ENCODE results near the gene TUBGCP3.
"Not testable (repeated sequence)": the region's sequence is repeated elsewhere in the genome, so short reads cannot be mapped to it uniquely, and the experiment has no call there.

TUBGCP3 gene

DNA sequence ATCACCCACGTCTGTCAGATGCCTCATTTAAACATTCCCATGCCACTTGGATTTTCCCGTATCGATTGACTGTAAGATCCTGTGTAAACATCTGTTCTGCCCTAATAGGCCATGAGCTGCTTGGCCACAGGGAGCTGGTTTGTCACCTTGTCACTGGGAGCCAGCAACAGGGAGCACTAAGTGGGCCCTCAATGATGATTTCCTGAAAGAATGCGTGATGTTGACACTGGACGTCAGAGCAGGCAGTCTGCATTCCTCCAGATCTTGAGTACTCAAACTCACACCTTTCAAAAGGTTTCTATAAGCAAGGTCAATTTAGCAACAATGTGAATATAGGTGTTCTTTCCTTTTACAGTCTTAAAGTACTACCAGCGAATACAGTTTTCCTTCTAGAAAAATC lies 78.8 kb downstream of the TUBGCP3 start:
- TF ChIP-seq, protein P1, sequence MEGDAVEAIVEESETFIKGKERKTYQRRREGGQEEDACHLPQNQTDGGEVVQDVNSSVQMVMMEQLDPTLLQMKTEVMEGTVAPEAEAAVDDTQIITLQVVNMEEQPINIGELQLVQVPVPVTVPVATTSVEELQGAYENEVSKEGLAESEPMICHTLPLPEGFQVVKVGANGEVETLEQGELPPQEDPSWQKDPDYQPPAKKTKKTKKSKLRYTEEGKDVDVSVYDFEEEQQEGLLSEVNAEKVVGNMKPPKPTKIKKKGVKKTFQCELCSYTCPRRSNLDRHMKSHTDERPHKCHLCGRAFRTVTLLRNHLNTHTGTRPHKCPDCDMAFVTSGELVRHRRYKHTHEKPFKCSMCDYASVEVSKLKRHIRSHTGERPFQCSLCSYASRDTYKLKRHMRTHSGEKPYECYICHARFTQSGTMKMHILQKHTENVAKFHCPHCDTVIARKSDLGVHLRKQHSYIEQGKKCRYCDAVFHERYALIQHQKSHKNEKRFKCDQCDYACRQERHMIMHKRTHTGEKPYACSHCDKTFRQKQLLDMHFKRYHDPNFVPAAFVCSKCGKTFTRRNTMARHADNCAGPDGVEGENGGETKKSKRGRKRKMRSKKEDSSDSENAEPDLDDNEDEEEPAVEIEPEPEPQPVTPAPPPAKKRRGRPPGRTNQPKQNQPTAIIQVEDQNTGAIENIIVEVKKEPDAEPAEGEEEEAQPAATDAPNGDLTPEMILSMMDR (IDR thresholded peaks at IDR 0.05; ENCODE audit: low read depth, low read length, missing control alignments): no peak
- DNase-seq (ENCODE audit: extremely low read depth, low read depth): no peak
- H3K4me3 ChIP-seq (replicated peaks; ENCODE audit: low read depth, low read length): no peak overlapping the region

DNA sequence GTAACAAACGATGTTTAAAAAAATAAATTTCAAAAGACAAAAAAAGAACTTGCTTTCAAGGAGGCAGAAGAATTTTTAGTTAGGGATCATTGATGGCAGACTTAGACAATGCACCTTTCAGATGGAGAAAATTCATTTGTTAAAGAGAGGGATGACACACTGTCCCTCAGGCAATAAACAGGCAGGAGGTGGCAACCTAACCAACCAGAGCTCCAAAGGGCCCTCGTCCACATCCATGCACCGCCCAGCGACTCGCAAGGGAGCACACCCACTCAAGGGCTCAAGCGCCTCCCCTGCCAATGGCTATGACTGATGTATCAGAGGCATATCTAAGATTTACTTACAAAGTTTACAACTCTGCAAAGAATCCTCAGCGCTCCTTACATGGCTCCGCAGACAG lies 81.9 kb downstream of the TUBGCP3 start:
- DNase-seq (ENCODE audit: extremely low read depth, low read depth): no peak
- TF ChIP-seq, protein P1 (IDR thresholded peaks at IDR 0.05; ENCODE audit: low read depth, low read length, missing control alignments): no peak

DNA sequence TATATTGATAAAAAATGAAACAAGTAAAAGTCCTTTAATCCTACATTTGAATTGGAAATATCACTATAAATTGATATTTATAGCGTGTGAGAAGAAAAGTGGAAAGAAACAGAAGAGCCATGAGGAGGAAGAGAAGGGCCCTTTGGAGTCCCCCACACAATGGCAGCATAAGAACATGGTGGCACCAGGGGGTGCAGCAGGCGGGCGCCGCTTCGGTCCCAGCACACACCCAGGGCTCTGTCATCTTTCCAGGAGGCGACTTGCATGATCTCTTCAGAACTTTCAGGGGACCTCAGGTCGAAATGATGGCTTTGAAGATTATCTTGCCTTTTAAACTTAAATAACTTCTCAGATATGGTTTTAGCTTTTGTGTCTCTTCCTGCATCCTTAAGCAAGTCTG lies 91.8 kb downstream of the TUBGCP3 start:
- TF ChIP-seq, protein P1 (IDR thresholded peaks at IDR 0.05; ENCODE audit: low read depth, low read length, missing control alignments): no peak
- H3K4me3 ChIP-seq (replicated peaks; ENCODE audit: low read depth, low read length): no peak overlapping the region
- no peak for DNase-seq (ENCODE audit: extremely low read depth, low read depth)

More for the DNA sequence above, 81.9 kb downstream of the TUBGCP3 start:
- H3K4me3 ChIP-seq (replicated peaks; ENCODE audit: low read depth, low read length): no peak overlapping the region

DNA sequence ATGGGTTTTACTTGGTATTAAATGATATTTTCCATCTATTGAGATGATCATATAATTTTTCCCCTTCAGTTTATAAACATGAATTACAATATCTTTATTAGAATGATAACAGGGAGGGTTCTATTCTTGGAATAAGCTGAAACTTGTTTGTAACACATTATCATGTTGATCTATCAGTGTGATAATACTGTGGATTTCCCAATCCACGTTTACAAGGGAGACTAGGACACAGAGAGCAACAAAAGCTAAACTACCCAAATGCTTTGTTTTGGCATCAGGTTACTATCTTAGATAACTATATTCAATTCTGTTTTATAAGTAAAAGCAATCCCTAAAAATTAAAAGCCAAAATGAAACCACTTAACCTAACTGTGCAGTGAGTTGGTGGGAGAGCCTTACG lies 92.5 kb downstream of the TUBGCP3 start:
- TF ChIP-seq, protein P1 (IDR thresholded peaks at IDR 0.05; ENCODE audit: low read depth, low read length, missing control alignments): no peak
- H3K4me3 ChIP-seq (replicated peaks; ENCODE audit: low read depth, low read length): no peak overlapping the region
- DNase-seq (ENCODE audit: extremely low read depth, low read depth): no peak

DNA sequence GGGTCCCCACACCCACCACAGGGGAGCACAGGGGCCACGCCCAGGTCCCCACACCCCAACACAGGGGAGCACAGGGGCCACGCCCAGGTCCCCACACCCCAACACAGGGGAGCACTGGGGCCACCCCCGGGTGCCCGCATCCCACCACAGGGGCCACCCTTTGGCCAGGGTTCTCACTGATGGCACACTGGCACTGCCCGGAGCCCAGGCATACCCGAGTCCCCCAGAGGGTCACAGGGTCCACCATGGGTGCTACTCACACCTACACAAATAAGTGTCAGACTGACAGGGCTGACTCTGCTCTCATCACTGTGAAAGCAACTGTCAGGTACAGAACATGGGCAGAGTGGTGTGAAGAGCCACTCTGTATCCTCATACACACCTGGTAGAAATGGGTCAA lies 98.8 kb downstream of the TUBGCP3 start:
- no peak overlapping the region for H3K4me3 ChIP-seq (replicated peaks; ENCODE audit: low read depth, low read length)
- DNase-seq (ENCODE audit: extremely low read depth, low read depth): no peak
- TF ChIP-seq, protein P1 (IDR thresholded peaks at IDR 0.05; ENCODE audit: low read depth, low read length, missing control alignments): no peak

DNA sequence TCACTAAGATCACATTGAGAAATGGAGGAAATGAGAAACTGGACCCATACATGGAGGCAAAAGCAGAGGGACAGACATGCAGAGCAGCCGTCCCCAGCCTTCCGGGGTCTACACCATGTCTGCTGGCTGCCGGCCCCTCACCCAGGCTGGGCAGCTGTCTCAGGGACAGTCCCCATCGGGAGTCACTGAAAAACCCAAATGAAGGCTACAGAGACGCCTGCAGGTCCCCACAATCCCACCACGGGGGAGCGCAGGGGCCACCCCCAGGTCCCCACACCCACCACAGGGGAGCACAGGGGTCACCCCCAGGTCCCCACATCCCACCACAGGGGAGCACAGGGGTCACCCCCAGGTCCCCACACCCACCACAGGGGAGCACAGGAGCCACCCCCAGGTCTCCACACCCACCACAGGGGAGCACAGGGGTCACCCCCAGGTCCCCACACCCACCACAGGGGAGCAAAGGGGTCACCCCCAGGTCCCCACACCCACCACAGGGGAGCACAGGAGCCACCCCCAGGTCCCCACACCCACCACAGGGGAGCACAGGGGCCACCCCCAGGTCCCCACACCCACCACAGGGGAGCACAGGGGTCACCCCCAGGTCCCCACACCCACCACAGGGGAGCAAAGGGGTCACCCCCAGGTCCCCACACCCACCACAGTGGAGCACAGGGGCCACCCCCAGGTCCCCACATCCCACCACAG lies 99.5 kb downstream of the TUBGCP3 start:
- DNase-seq (ENCODE audit: extremely low read depth, low read depth): not testable (repeated sequence)

DNA sequence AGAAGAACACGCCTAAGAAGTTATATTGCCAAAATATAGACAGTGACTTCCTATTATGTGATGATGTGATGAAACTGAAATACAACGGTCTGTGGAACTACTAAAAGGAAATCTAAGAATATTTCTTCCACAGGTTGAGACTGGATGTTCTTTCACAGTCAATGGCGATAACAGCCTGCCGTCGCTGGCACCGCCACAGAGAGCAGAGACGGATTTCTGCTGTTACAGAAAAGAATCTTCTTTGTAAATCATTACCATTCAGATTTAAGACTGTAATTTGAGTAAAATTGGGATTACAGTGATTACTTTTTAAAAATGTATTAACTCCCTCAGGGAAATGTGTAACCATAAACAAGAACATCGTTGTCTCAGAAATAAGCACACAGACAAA lies 100.8 kb downstream of the TUBGCP3 start:
- TF ChIP-seq, protein P1 (IDR thresholded peaks at IDR 0.05; ENCODE audit: low read depth, low read length, missing control alignments): no peak
- H3K4me3 ChIP-seq (replicated peaks; ENCODE audit: low read depth, low read length): no peak overlapping the region
- no peak for DNase-seq (ENCODE audit: extremely low read depth, low read depth)

More for the DNA sequence above, 99.5 kb downstream of the TUBGCP3 start:
- not testable (repeated sequence) for H3K4me3 ChIP-seq (replicated peaks; ENCODE audit: low read depth, low read length)

Measured in HFF-Myc (cell line).